ENCODE results near the gene INTS13. TPM values are rescaled to one million over a fixed set of nuclear protein-coding genes. Genes with fewer than 3 reads are reported as not detected.
"Not testable (repeated sequence)": the region's sequence is repeated elsewhere in the genome, so short reads cannot be mapped to it uniquely, and the experiment has no call there.

INTS13 gene
- total RNA-seq, 2 experiments from 2014 or later: 8.5 to 12.1 TPM

DNA sequence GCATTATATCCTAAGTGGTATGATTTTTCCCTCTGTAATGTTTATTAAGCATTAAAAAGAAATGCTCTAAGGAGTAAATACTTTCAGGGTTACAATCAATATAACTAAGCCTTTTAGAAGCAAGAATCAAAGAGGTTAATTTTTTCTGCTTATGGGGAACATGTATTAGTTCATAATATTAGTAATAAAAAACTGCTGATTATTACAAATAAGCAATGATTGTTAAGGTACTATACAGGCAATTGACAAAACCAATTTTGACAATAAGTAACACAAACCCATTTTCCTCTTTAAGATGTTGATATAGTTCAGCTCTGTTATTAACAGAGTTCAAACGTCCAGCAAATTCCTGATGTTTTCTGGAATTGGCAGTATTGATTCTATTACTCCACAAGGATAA is 31.8 kb downstream of the INTS13 start:
- H3K27ac Mint-ChIP-seq: peak overlapping the region; percentile 27
- H3K4me1 Mint-ChIP-seq (ENCODE audit: low read depth): peaks cover 3% of the 10 kb centered on the region
- Histone ChIP-seq H3K9me3 (ENCODE audit: control insufficient read depth in 1 of 2, insufficient read depth in 1 of 2, low read length in 2 of 2) (no peaks in the 10 kb centered on the region), H3K36me3 (ENCODE audit: insufficient read depth, low read length) (peaks cover 56% of the 10 kb centered on the region), H3K27ac (ENCODE audit: low read depth in 1 of 2, low read length in 2 of 2) (no peak overlapping the region), H3K27me3 (ENCODE audit: control insufficient read depth in 1 of 2, insufficient read depth in 2 of 2, low read length in 2 of 2) (no peaks in the 10 kb centered on the region), H3K4me3 (ENCODE audit: low read length) (no peak overlapping the region), H3K4me1 (ENCODE audit: insufficient read depth, low read length) (no peaks in the 10 kb centered on the region)
- peaks cover 93% of the 10 kb centered on the region for H3K36me3 Mint-ChIP-seq (ENCODE audit: low read depth)
- peaks cover 1% of the 10 kb centered on the region for H3K9me3 Mint-ChIP-seq
- ATAC-seq (ENCODE audit: poor library complexity): no peak
- H3K27me3 Mint-ChIP-seq: no peaks in the 10 kb centered on the region
- H3K4me3 Mint-ChIP-seq: no peak overlapping the region
- ChIA-PET CTCF (no interaction called here), POLR2A (no interaction called here)
- TF ChIP-seq CTCF (IDR thresholded peaks at IDR 0.05): no peak
- no peak for DNase-seq
- intact Hi-C loops (cut with DNase I, micrococcal nuclease): no loop called here

DNA sequence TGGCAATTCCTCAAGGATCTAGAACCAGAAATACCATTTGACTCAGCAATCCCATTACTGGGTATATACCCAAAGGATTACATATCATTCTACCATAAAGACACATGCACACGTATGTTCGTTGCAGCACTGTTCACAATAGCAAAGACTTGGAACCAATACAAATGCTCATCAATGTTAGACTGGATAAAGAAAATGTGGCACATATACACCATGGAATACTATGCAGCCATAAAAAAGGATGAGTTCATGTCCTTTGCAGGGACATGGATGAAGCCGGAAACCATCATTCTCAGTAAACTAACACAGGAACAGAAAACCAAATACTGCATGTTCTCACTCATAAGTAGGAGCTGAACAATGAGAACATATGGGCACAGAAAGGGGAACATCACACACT is 34.4 kb downstream of the INTS13 start:
- H3K36me3 Mint-ChIP-seq (ENCODE audit: low read depth): peaks cover 95% of the 10 kb centered on the region
- not testable (repeated sequence) for H3K4me3 Mint-ChIP-seq

GRCh38 chr12:26896913-26897312 is 40.9 kb downstream of the INTS13 start:
- ChIA-PET CTCF (interaction anchor here (0.5 to 2.6 kb wide), 2 partner anchors 12 to 1563 kb away, joined by 3 to 7 read pairs; no protein-coding TSS in a partner anchor), POLR2A (interaction anchor here (0.6 to 1.0 kb wide), 2 partner anchors 12 to 341 kb away, joined by 3 to 4 read pairs; no protein-coding TSS in a partner anchor)
- Mint-ChIP-seq H3K4me3 (no peak overlapping the region), H3K4me1 (ENCODE audit: low read depth) (no peaks in the 10 kb centered on the region), H3K9me3 (peaks cover 2% of the 10 kb centered on the region), H3K27me3 (no peaks in the 10 kb centered on the region), H3K36me3 (ENCODE audit: low read depth) (peaks cover 38% of the 10 kb centered on the region), H3K27ac (no peak overlapping the region)
- ATAC-seq (ENCODE audit: poor library complexity): no peak
- Histone ChIP-seq H3K27ac (ENCODE audit: low read depth in 1 of 2, low read length in 2 of 2) (no peak overlapping the region), H3K27me3 (ENCODE audit: control insufficient read depth in 1 of 2, insufficient read depth in 2 of 2, low read length in 2 of 2) (no peaks in the 10 kb centered on the region), H3K4me3 (ENCODE audit: low read length) (no peak overlapping the region), H3K9me3 (ENCODE audit: control insufficient read depth in 1 of 2, insufficient read depth in 1 of 2, low read length in 2 of 2) (no peaks in the 10 kb centered on the region), H3K4me1 (ENCODE audit: insufficient read depth, low read length) (no peaks in the 10 kb centered on the region), H3K36me3 (ENCODE audit: insufficient read depth, low read length) (peaks cover 6% of the 10 kb centered on the region)
- intact Hi-C loops (cut with DNase I, micrococcal nuclease): no loop called here
- no peak for TF ChIP-seq CTCF (IDR thresholded peaks at IDR 0.05)
- no peak for DNase-seq

More for the DNA sequence above, 34.4 kb downstream of the INTS13 start:
- H3K4me3 ChIP-seq (ENCODE audit: low read length); DNase-seq; H3K27me3 Mint-ChIP-seq; H3K9me3 Mint-ChIP-seq; H3K27ac ChIP-seq (ENCODE audit: low read depth in 1 of 2, low read length in 2 of 2); POLR2A ChIA-PET; H3K4me1 ChIP-seq (ENCODE audit: insufficient read depth, low read length); CTCF ChIA-PET; H3K27me3 ChIP-seq (ENCODE audit: control insufficient read depth in 1 of 2, insufficient read depth in 2 of 2, low read length in 2 of 2); ATAC-seq (ENCODE audit: poor library complexity); H3K27ac Mint-ChIP-seq; H3K9me3 ChIP-seq (ENCODE audit: control insufficient read depth in 1 of 2, insufficient read depth in 1 of 2, low read length in 2 of 2); intact Hi-C loops (cut with DNase I, micrococcal nuclease); H3K4me1 Mint-ChIP-seq (ENCODE audit: low read depth): not testable (repeated sequence)
- peaks cover 37% of the 10 kb centered on the region for H3K36me3 ChIP-seq (ENCODE audit: insufficient read depth, low read length)

DNA sequence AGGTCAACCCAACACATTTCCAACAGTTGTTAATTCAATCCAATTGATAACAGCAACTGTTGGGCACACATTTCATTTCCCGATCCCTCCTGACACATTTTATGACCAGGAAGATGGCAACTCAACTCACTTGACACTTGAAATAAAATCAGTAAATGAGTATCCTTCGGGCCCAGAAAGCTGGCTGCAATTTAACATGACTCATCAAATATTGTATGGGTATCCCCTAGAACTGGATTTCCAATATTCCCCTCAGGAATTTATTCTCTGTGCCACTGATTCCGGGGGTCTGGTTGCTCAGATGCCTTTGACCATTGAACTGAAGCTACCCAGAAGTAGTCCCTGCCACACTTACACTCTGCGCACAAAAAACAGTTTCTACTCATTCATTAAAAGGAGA is 42.1 kb downstream of the INTS13 start:
- intact Hi-C loops (cut with DNase I, micrococcal nuclease): no loop called here
- no peak overlapping the region for H3K4me3 Mint-ChIP-seq
- no peak overlapping the region for H3K27ac Mint-ChIP-seq
- no peaks in the 10 kb centered on the region for H3K9me3 ChIP-seq (ENCODE audit: control insufficient read depth in 1 of 2, insufficient read depth in 1 of 2, low read length in 2 of 2)
- H3K27me3 Mint-ChIP-seq: no peaks in the 10 kb centered on the region
- POLR2A ChIA-PET: no interaction called here
- H3K9me3 Mint-ChIP-seq: no peaks in the 10 kb centered on the region
- no peak for TF ChIP-seq CTCF (IDR thresholded peaks at IDR 0.05)
- H3K4me1 ChIP-seq (ENCODE audit: insufficient read depth, low read length): no peaks in the 10 kb centered on the region
- H3K4me1 Mint-ChIP-seq (ENCODE audit: low read depth): no peaks in the 10 kb centered on the region
- H3K36me3 ChIP-seq (ENCODE audit: insufficient read depth, low read length): peaks cover 6% of the 10 kb centered on the region
- CTCF ChIA-PET: no interaction called here
- H3K27me3 ChIP-seq (ENCODE audit: control insufficient read depth in 1 of 2, insufficient read depth in 2 of 2, low read length in 2 of 2): no peaks in the 10 kb centered on the region
- ATAC-seq (ENCODE audit: poor library complexity) (no peak), DNase-seq (no peak)
- H3K4me3 ChIP-seq (ENCODE audit: low read length): no peak overlapping the region
- H3K27ac ChIP-seq (ENCODE audit: low read depth in 1 of 2, low read length in 2 of 2): no peak overlapping the region
- peaks cover 26% of the 10 kb centered on the region for H3K36me3 Mint-ChIP-seq (ENCODE audit: low read depth)

All from CD4-positive, alpha-beta T cell (primary cell).